Transverse colon (tissue), 4 donors: ENCODE data around the gene EYS. TPM values are rescaled to one million over a fixed set of nuclear protein-coding genes. Genes with fewer than 3 reads are reported as not detected.
"Not testable (repeated sequence)": the region's sequence is repeated elsewhere in the genome, so short reads cannot be mapped to it uniquely, and the experiment has no call there.

Source experiments
- DNase-seq: peaks from one replicate; pipeline ENCODE4 v3.0.0-alpha.2; 2019
- H3K27ac ChIP-seq, 4 donors: fragments of 200-600 bp; sonication (generic); 2 replicates each; pipeline ENCODE4 v1.5.1; 2016 to 2018; ENCODE audit warnings: inconsistent platforms in 4 of 4
- H3K27me3 ChIP-seq: fragments of 200-600 bp; sonication (generic); 2 replicates; pipeline ENCODE4 v1.5.1; 2017; ENCODE audit warnings: inconsistent platforms
- H3K36me3 ChIP-seq, 4 donors: fragments of 200-600 bp; sonication (generic); 2 replicates each; pipeline ENCODE4 v1.5.1; 2017 to 2019; ENCODE audit warnings: inconsistent platforms in 4 of 4
- H3K4me1 ChIP-seq, 4 donors: fragments of 200-600 bp; sonication (generic); 2 replicates each; pipeline ENCODE4 v1.5.1; 2017 to 2020; ENCODE audit warnings: inconsistent platforms in 4 of 4
- H3K4me3 ChIP-seq, 4 donors: fragments of 200-600 bp; sonication (generic); 1 replicate in 1 of 4; 2 replicates in 3 of 4; pipeline versions ENCODE4 v1.5.1 to v1.6.1; 2017 to 2019; ENCODE audit warnings: inconsistent platforms in 4 of 4
- H3K9me3 ChIP-seq, 2 donors: fragments of 200-600 bp; sonication (generic); 2 replicates each; pipeline ENCODE4 v1.5.1; 2017 to 2019; ENCODE audit warnings: inconsistent platforms in 2 of 2
- CTCF ChIP-seq, 5 experiments: fragments of 200-600 bp in 3 of 5; fragments of 450-650 bp in 2 of 5; sonication (generic) in 3 of 5; IDR thresholded peaks; 1 replicate in 2 of 5; 2 replicates in 3 of 5; pipeline ENCODE4 v1.5.1; 2016 to 2017; ENCODE audit warnings: antibody characterized with exemption in 5 of 5, inconsistent platforms in 3 of 5, mild to moderate bottlenecking in 2 of 5, moderate library complexity in 1 of 5
- EP300 ChIP-seq: sonication (generic); formaldehyde crosslinking; IDR thresholded peaks from one replicate; pipeline ENCODE4 v1.6.1; 2017; ENCODE audit warnings: antibody characterized with exemption, low read depth
- POLR2A ChIP-seq: fragments of 450-650 bp; IDR thresholded peaks from one replicate; pipeline ENCODE4 v1.6.1; 2016; ENCODE audit warnings: antibody characterized with exemption, mild to moderate bottlenecking, moderate library complexity
- POLR2AphosphoS5 ChIP-seq, 3 donors: sonication (generic); formaldehyde crosslinking; IDR thresholded peaks; one replicate each; pipeline ENCODE4 v1.6.1; 2016; ENCODE audit warnings: antibody characterized with exemption in 3 of 3
- WGBS, 2 donors: methylation state at CpG; one replicate each; pipeline ENCODE4 v1.1.5; 2018; ENCODE audit warnings: low coverage in 1 of 2; 5-methylcytosine and 5-hydroxymethylcytosine counted together
- in situ Hi-C, 4 donors: fragments of 200-750 bp; cut with MboI; loops; one replicate each; pipeline versions ENCODE4 v1.15.0 to v1.15.1; 2017; ENCODE audit warnings: low sequenced_read_pairs in 3 of 4, low pct_ligation_motif_present in 1 of 4, low pct_unique_long_range_greater_than_20kb in 1 of 4
- intact Hi-C: fragments of 100-400 bp; cut with DNase I; formaldehyde crosslinking; loops from one replicate; pipeline ENCODE4 v1.15.1; 2023; ENCODE audit warnings: low total_unique reads
- total RNA-seq, 4 donors: library from RNA; depleted of rRNA; stranded (reverse); fragments of >200 nt; gene quantifications; one replicate each; pipeline ENCODE4 v1.1.0, GENCODE V29; 2016

The EYS gene
- total RNA-seq, 4 donors from 2014 or later: 0.41 TPM; not detected in 3

DNA sequence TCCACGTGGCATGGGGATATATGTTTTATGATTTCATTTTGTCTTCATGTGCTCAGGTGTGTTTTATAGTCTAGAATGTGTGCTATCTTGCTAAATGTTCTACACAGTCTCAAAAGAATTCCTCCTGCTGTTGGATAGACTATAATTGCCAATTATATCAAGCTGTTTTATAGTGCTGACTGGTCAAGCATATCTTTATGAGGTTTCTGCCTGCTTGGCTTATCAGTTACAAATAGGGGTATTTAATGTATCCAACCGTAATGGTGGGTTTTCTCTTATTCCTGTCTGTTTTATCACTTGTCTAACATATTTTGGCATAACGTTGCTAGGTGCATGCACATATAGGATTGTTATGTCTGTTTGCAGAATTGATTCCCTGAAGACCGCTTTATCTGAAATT lies 201.3 kb downstream of the EYS start:
- no peak for DNase-seq
- H3K4me3 ChIP-seq: no peak overlapping the region
- WGBS, 2 donors: 34 to 47% methylated on average over 2 to 4 of the region's 4 CpGs
- H3K36me3 ChIP-seq: no peaks in the 10 kb centered on the region
- TF ChIP-seq EP300 (no peak), POLR2AphosphoS5 (IDR thresholded peaks at IDR 0.05) (no peak), CTCF (IDR thresholded peaks at IDR 0.05) (no peak), POLR2A (no peak)
- H3K4me1 ChIP-seq: no peaks in the 10 kb centered on the region
- H3K27ac ChIP-seq: no peak overlapping the region
- intact Hi-C loops (no loop called here), in situ Hi-C loops (no loop called here)
- H3K9me3 ChIP-seq: no peaks in the 10 kb centered on the region
- no peaks in the 10 kb centered on the region for H3K27me3 ChIP-seq

DNA sequence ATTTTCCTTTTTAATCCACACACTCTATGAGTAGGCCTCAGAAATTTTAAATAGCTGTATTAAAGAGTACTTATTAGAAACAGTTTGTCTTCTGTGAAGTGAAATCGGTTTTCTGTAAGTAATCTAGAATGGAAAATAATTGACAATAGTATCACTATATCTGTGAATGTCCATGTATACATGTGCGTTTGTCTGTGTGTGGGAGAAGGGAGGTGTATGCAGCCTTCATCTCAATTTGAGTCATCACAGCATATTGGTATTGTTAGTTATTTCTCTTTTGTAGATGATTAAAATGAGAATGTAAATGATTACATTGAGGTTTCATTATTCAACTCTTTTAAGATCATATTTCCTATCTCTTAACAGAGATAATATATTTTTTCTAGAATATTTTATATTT lies 206.0 kb downstream of the EYS start:
- H3K9me3 ChIP-seq: no peaks in the 10 kb centered on the region
- in situ Hi-C loops: no loop called here
- no peak for DNase-seq
- H3K4me3 ChIP-seq: no peak overlapping the region
- no peak overlapping the region for H3K27ac ChIP-seq
- WGBS, 2 donors: 59 to 76% methylated on average over 2 of the region's 2 CpGs
- intact Hi-C loops: no loop called here
- H3K27me3 ChIP-seq: no peaks in the 10 kb centered on the region
- TF ChIP-seq EP300: no peak
- no peak for TF ChIP-seq CTCF (IDR thresholded peaks at IDR 0.05)
- TF ChIP-seq POLR2A: no peak
- no peak for TF ChIP-seq POLR2AphosphoS5 (IDR thresholded peaks at IDR 0.05)
- H3K4me1 ChIP-seq: no peaks in the 10 kb centered on the region
- H3K36me3 ChIP-seq: no peaks in the 10 kb centered on the region

DNA sequence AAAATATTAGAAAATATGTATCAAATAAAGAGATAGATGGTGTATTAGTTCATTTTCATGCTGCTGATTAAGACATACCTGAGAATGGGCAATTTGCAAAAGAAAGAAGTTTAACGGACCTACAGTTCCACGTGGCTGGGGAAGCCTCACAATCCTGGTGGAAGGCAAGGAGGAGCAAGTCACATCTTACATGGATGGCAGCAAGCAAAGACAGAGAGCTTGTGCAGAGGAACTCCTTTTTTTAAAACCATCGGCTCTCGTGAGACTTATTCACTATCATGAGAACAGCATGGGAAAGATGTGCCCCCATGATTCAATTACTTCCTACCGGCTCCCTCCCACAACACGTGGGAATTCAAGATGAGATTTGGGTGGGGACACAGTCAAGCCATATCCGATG lies 223.4 kb downstream of the EYS start:
- H3K27ac ChIP-seq, DNase-seq, H3K36me3 ChIP-seq, H3K9me3 ChIP-seq, H3K27me3 ChIP-seq, intact Hi-C loops, H3K4me1 ChIP-seq, H3K4me3 ChIP-seq: not testable (repeated sequence)
- in situ Hi-C loops: loop anchor here in 1 of 4 donors (25.0 kb wide), 1 partner anchor 96 kb away; no protein-coding TSS in a partner anchor
- WGBS, 2 donors: 86 to 92% methylated on average over 5 to 7 of the region's 7 CpGs

DNA sequence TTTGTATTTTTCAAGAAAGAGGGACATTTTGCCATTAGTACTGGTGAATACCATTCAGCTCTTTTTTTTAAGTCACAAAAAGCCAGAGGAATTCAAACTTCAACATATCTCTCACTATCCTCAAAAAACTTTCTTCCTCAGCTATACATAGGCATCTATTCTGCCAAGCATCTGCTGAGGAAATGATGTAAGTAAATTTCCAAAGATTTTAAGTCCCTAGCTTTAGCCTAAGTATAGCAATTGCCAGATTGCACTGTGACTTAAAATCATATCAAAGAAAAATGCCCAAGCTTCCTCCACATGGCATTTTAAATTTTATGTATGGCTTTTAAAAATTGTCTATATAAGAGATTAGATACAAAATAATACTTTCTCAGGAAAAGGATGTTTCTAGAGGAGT lies 237.4 kb downstream of the EYS start:
- H3K4me1 ChIP-seq: no peaks in the 10 kb centered on the region
- intact Hi-C loops (no loop called here), in situ Hi-C loops (no loop called here)
- no peak overlapping the region for H3K4me3 ChIP-seq
- no peaks in the 10 kb centered on the region for H3K27me3 ChIP-seq
- H3K27ac ChIP-seq: no peak overlapping the region
- TF ChIP-seq POLR2AphosphoS5 (IDR thresholded peaks at IDR 0.05) (no peak), POLR2A (no peak), CTCF (IDR thresholded peaks at IDR 0.05) (no peak), EP300 (no peak)
- no peaks in the 10 kb centered on the region for H3K36me3 ChIP-seq
- H3K9me3 ChIP-seq: no peaks in the 10 kb centered on the region
- no peak for DNase-seq

DNA sequence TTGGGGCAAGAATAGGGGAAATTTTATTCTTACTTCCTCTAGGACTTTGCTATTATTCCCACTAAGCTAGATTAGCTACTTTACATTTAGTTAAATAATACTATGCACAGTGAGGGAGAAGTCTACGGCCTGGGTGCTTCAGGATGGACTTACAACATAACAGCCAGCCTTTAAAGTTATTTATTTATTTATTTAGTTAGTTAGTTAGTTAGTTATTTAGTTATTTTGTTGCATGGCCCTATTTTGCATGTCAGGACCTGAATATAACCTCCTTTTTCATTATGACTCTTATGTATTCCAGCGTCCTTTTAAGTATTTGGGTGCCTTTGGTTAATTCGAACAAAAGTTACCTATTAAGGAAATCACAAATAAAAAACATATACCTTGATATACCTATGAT lies 238.7 kb downstream of the EYS start:
- Histone ChIP-seq H3K9me3 (no peaks in the 10 kb centered on the region), H3K4me1 (no peaks in the 10 kb centered on the region), H3K36me3 (no peaks in the 10 kb centered on the region), H3K27me3 (no peaks in the 10 kb centered on the region), H3K4me3 (no peak overlapping the region), H3K27ac (no peak overlapping the region)
- no peak for DNase-seq
- intact Hi-C loops (no loop called here), in situ Hi-C loops (no loop called here)
- TF ChIP-seq EP300 (no peak), POLR2AphosphoS5 (IDR thresholded peaks at IDR 0.05) (no peak), POLR2A (no peak), CTCF (IDR thresholded peaks at IDR 0.05) (no peak)
- WGBS, 2 donors: 67 to 68% methylated on average over 3 of the region's 3 CpGs
